ENCODE data around the gene RTTN. TPM values are rescaled to one million over a fixed set of nuclear protein-coding genes. Genes with fewer than 3 reads are reported as not detected.

Gene RTTN
- polyA plus RNA-seq, 1 experiment: 5.4 TPM

Other genes with a start within 250 kb of the RTTN start
- gene SOCS6, start 83.4 kb upstream of the RTTN start, polyA plus RNA-seq (2011; rRNA removed): 26.7 and 28.7 TPM in 2 replicates

Data from BJ (cell line).